Prostate gland (tissue), 2 donors: ENCODE measurements around the gene RAB6B. TPM values are rescaled to one million over a fixed set of nuclear protein-coding genes. Genes with fewer than 3 reads are reported as not detected.

Experiments used
- DNase-seq: peaks from one replicate; pipeline ENCODE4 v3.0.0-alpha.2; 2019; ENCODE audit warnings: low spot score
- H3K27ac ChIP-seq, 2 donors: fragments of 200-600 bp; sonication (generic); 2 replicates each; pipeline ENCODE4 v1.5.1; 2017 to 2019
- H3K27me3 ChIP-seq: fragments of 200-600 bp; sonication (generic); replicated peaks from 2 replicates; pipeline ENCODE4 v1.5.1; 2019; ENCODE audit not compliant: insufficient read depth
- H3K36me3 ChIP-seq, 2 donors: fragments of 200-600 bp; sonication (generic); 1 replicate in 1 of 2; 2 replicates in 1 of 2; pipeline versions ENCODE4 v1.5.1 to v1.8.1; 2017 to 2019
- H3K4me1 ChIP-seq: fragments of 200-600 bp; sonication (generic); replicated peaks from 2 replicates; pipeline ENCODE4 v1.5.1; 2019
- H3K4me3 ChIP-seq, 2 donors: fragments of 200-600 bp; sonication (generic); 2 replicates each; pipeline ENCODE4 v1.5.1; 2017 to 2019
- H3K9me3 ChIP-seq: fragments of 200-600 bp; sonication (generic); 2 replicates; pipeline ENCODE4 v1.5.1; 2017
- CTCF ChIP-seq, 4 experiments: fragments of 200-600 bp in 2 of 4; fragments of 450-650 bp in 2 of 4; sonication (generic) in 2 of 4; IDR thresholded peaks; 1 replicate in 3 of 4; 2 replicates in 1 of 4; pipeline ENCODE4 v1.5.1; 2016 to 2019; ENCODE audit warnings: antibody characterized with exemption in 4 of 4, mild to moderate bottlenecking in 2 of 4, moderate library complexity in 2 of 4
- POLR2A ChIP-seq: fragments of 450-650 bp; IDR thresholded peaks from one replicate; pipeline ENCODE4 v1.6.1; 2016; ENCODE audit warnings: antibody characterized with exemption, mild to moderate bottlenecking
- POLR2AphosphoS5 ChIP-seq: sonication (generic); formaldehyde crosslinking; IDR thresholded peaks from one replicate; pipeline ENCODE4 v1.6.1; 2017; ENCODE audit warnings: antibody characterized with exemption
- WGBS: methylation state at CpG from one replicate; pipeline ENCODE4 v1.1.5; 2018; 5-methylcytosine and 5-hydroxymethylcytosine counted together
- intact Hi-C: fragments of 100-400 bp; cut with DNase I; formaldehyde crosslinking; loops from one replicate; pipeline ENCODE4 v1.14.2; 2022
- total RNA-seq, 2 donors: library from RNA; depleted of rRNA; stranded (reverse); fragments of >200 nt; gene quantifications; one replicate each; pipeline ENCODE4 v1.1.0, GENCODE V29; 2016

Gene RAB6B
- total RNA-seq, 2 donors from 2014 or later: 4.5 to 7.1 TPM

- Histone ChIP-seq H3K4me1 (no peaks in the 10 kb centered on the region), H3K36me3 (no peaks in the 10 kb centered on the region), H3K27ac (no peak overlapping the region), H3K4me3 (no peak overlapping the region), H3K9me3 (no peaks in the 10 kb centered on the region), H3K27me3 (no peaks in the 10 kb centered on the region)
- WGBS: 86% methylated on average over 2 of the region's 2 CpGs
- TF ChIP-seq POLR2A (no peak), CTCF (IDR thresholded peaks at IDR 0.05) (no peak)
- no peak for DNase-seq
- intact Hi-C loops: no loop called here
These were observed 39.4 kb downstream of the RAB6B start for GRCh38 chr3:133856316-133856715.

GRCh38 chr3:133855772-133856171 lies 39.9 kb downstream of the RAB6B start:
- Histone ChIP-seq H3K4me3 (no peak overlapping the region), H3K4me1 (no peaks in the 10 kb centered on the region), H3K36me3 (no peaks in the 10 kb centered on the region), H3K27ac (no peak overlapping the region), H3K9me3 (no peaks in the 10 kb centered on the region), H3K27me3 (no peaks in the 10 kb centered on the region)
- DNase-seq: no peak
- intact Hi-C loops: no loop called here
- TF ChIP-seq POLR2AphosphoS5: no peak
- WGBS: 90% methylated on average over 6 of the region's 6 CpGs

GRCh38 chr3:133855002-133855370 lies 40.7 kb downstream of the RAB6B start:
- Histone ChIP-seq H3K27ac (no peak overlapping the region), H3K4me1 (no peaks in the 10 kb centered on the region), H3K9me3 (no peaks in the 10 kb centered on the region), H3K36me3 (no peaks in the 10 kb centered on the region), H3K27me3 (no peaks in the 10 kb centered on the region), H3K4me3 (no peak overlapping the region)
- intact Hi-C loops: no loop called here
- no peak for TF ChIP-seq POLR2A
- no peak for TF ChIP-seq POLR2AphosphoS5
- no peak for TF ChIP-seq CTCF (IDR thresholded peaks at IDR 0.05)
- no peak for DNase-seq
- 92% methylated on average over 4 of the region's 4 CpGs for WGBS

- DNase-seq: no peak
- Histone ChIP-seq H3K9me3 (no peaks in the 10 kb centered on the region), H3K36me3 (no peaks in the 10 kb centered on the region), H3K27ac (no peak overlapping the region), H3K4me1 (no peaks in the 10 kb centered on the region), H3K27me3 (no peaks in the 10 kb centered on the region), H3K4me3 (no peak overlapping the region)
- intact Hi-C loops: no loop called here
- no peak for TF ChIP-seq POLR2AphosphoS5
- no peak for TF ChIP-seq CTCF (IDR thresholded peaks at IDR 0.05)
- TF ChIP-seq POLR2A: no peak
- WGBS: 76% methylated on average over 5 of the region's 5 CpGs
These were observed 41.2 kb downstream of the RAB6B start for GRCh38 chr3:133854264-133855001.

- no peaks in the 10 kb centered on the region for H3K36me3 ChIP-seq
- no peaks in the 10 kb centered on the region for H3K27me3 ChIP-seq
- H3K4me3 ChIP-seq: no peak overlapping the region
- no peaks in the 10 kb centered on the region for H3K9me3 ChIP-seq
- TF ChIP-seq POLR2AphosphoS5 (no peak), CTCF (IDR thresholded peaks at IDR 0.05) (no peak), POLR2A (no peak)
- intact Hi-C loops: no loop called here
- H3K4me1 ChIP-seq: no peaks in the 10 kb centered on the region
- H3K27ac ChIP-seq: no peak overlapping the region
- DNase-seq: no peak
- WGBS: 85% methylated on average over 2 of the region's 2 CpGs
These were observed 41.8 kb downstream of the RAB6B start for GRCh38 chr3:133853925-133854227.
